Large intestine (tissue), 3 donors: ENCODE data around the gene KSR1. TPM values are rescaled to one million over a fixed set of nuclear protein-coding genes. Genes with fewer than 3 reads are reported as not detected.

ENCODE experiments used
- DNase-seq, 2 donors: peaks; one replicate each; pipeline versions ENCODE4 v3.0.0 to v3.0.0-alpha.2; 2013
- H3K27ac ChIP-seq: one replicate; pipeline ENCODE4 v1.5.1; 2013; ENCODE audit warnings: low read length
- H3K27me3 ChIP-seq: 2 replicates; pipeline ENCODE4 v1.6.1; 2013; ENCODE audit warnings: low read length; ENCODE audit not compliant: control insufficient read depth, insufficient read depth
- H3K36me3 ChIP-seq: 2 replicates; pipeline ENCODE4 v1.6.1; 2013; ENCODE audit warnings: low read length; ENCODE audit not compliant: control insufficient read depth, insufficient read depth
- H3K4me1 ChIP-seq: one replicate; pipeline ENCODE4 v1.6.1; 2013; ENCODE audit warnings: low read length; ENCODE audit not compliant: control insufficient read depth, insufficient read depth
- H3K4me3 ChIP-seq: one replicate; pipeline ENCODE4 v1.5.1; 2013; ENCODE audit warnings: low read length
- H3K9me3 ChIP-seq: one replicate; pipeline ENCODE4 v1.6.1; 2013; ENCODE audit warnings: mild to moderate bottlenecking, low read depth, low read length, moderate library complexity; ENCODE audit not compliant: control insufficient read depth
- WGBS: methylation state at CpG from one replicate; pipeline ENCODE4 v1.1.5; 2013; ENCODE audit warnings: low lambda C conversion rate; ENCODE audit not compliant: insufficient coverage; 5-methylcytosine and 5-hydroxymethylcytosine counted together
- polyA plus RNA-seq: library from polyadenylated mRNA; unstranded; fragments of 120-200 nt; gene quantifications from one replicate; pipeline ENCODE4 v1.2.1, GENCODE V29; 2013

Gene KSR1
- polyA plus RNA-seq, 1 donor = 65.0 TPM

DNA sequence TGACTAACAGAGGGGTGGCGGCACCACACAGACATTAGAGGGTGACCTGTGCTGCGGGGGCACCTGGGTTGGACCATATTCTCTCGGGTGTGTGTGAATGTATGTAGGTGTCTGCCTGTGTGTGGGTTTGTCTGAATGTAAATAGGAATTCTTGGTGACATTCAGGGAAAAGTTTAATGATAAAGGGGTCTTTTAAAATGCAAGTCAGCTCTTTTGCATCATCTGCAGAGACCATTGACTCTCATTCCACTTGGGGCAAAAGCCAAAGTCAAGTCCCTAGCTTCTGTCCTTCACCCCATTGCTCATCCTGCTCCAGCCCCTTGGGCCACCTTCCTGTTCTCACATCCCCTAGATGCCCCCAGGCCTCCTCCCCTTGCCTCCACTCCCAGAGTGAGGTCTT, 23.6 kb downstream of the KSR1 start:
- no peak for DNase-seq

DNA sequence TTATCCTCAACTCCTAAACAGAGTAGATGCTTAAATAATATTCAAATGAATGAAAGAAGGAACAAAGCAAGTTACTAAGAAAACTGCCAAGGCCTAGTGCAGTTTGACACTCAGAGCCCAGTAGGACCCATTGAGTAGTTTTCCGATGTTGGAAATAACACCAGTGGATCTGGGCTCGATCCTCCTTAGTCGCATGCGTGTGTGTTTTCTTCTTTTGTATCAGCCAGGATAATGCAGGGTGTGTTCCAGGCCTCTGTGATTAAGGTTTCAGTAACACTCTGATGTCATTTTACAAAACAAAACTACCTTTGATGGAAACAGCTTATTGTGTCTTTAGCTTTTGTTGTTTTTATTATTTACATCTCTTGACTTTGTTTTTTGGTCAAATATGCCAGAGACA, 24.5 kb downstream of the KSR1 start:
- DNase-seq = peak in 1 of 2 donors; percentile 25
- H3K9me3 ChIP-seq = no peaks in the 10 kb centered on the region
- peaks cover 4% of the 10 kb centered on the region for H3K4me1 ChIP-seq
- no peak overlapping the region for H3K4me3 ChIP-seq
- H3K27me3 ChIP-seq = no peaks in the 10 kb centered on the region
- H3K36me3 ChIP-seq = peaks cover 4% of the 10 kb centered on the region
- H3K27ac ChIP-seq = no peak overlapping the region
- no CpG with 5 or more reads among the region's 4 CpGs for WGBS

More for the DNA sequence above, 23.6 kb downstream of the KSR1 start:
- peaks cover 4% of the 10 kb centered on the region for H3K36me3 ChIP-seq
- no peak overlapping the region for H3K4me3 ChIP-seq
- H3K9me3 ChIP-seq = no peaks in the 10 kb centered on the region
- no CpG with 5 or more reads among the region's 3 CpGs for WGBS
- H3K4me1 ChIP-seq = peaks cover 4% of the 10 kb centered on the region
- H3K27ac ChIP-seq = no peak overlapping the region
- no peaks in the 10 kb centered on the region for H3K27me3 ChIP-seq

DNA sequence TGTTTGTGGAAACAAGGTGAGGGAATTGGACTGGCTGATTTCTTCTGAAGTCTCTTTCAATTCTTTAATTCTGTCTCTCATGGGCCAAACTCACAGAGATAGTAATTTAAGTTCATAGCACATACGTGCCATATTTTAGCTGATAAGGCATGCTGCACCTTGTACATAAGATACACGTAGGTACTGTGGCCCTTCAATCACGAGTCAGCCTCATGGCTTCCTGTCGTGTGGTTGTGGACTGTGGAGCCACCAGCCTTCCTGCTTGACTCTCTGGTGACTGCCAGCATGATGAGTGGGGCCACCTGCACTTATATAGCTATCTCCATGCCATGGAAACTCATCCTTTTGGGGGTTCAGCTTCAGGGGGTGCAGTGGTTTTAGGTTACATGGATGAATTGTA, 25.1 kb downstream of the KSR1 start:
- peaks cover 4% of the 10 kb centered on the region for H3K4me1 ChIP-seq
- H3K9me3 ChIP-seq = no peaks in the 10 kb centered on the region
- no peak overlapping the region for H3K4me3 ChIP-seq
- no CpG with 5 or more reads among the region's 4 CpGs for WGBS
- peak overlapping the region; percentile 28 for H3K27ac ChIP-seq
- H3K27me3 ChIP-seq = no peaks in the 10 kb centered on the region
- peaks cover 4% of the 10 kb centered on the region for H3K36me3 ChIP-seq
- DNase-seq = peak; percentile 83 to 89

DNA sequence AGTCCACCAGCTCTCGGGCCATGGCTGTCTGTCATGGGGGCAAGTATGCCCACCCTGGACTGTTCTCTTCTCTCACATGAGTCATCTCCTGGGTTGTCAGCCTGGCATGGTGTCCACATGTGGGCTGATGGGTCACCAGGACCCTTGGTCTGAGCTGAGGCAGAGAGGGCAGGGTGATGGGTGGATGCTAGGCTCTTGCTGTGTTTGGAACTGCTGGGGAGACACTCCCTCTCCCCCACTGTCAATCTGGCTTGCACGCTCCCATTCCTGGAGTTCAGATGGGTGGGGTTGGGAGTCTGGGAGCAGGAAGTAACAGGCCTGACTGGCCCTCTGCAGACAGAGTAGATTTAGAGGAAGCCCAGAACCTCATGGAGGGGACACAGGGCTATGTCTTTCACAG, 28.9 kb downstream of the KSR1 start:
- DNase-seq = no peak
- no peak overlapping the region for H3K27ac ChIP-seq

DNA sequence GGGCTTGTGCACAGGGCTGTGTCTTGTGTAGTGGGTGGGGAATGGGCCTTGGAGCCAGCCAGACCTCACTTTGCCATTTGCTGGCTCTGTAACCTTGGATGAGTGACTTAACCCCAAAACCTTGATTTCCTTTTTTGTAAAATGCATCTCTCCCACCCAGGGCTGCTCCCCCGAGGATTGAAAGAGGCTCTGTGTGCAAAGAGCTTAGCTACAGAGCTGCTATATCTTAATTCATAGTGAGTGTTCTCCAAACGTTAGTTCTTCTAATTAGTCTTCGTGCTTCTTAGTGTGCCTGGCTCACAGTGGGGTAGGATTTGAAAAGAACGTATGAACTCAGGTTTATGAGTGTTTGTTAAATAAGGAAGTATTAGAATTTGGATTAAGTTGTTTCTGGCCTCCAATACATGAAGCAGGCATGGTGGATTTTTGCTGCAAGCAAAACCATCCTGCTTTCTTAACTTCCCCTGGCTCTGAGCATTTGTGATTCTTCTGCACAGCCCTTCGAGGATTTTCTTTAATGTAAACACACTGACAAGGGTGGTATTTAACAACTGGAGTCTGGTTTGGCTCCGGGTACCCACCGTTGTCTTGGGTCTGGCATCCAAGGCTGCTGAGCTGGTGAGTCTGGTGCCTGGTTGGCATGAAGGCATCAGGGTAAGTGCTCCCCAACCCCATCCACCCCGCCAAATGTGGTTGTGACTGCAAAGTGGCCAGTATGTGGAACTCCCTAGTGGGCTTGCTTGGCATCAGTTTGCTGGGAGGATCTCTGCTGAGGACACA, 29.7 kb downstream of the KSR1 start:
- WGBS = 40% methylated on average over 1 of the region's 8 CpGs
- H3K27ac ChIP-seq = no peak overlapping the region
- no peaks in the 10 kb centered on the region for H3K9me3 ChIP-seq
- no peaks in the 10 kb centered on the region for H3K27me3 ChIP-seq
- H3K36me3 ChIP-seq = peaks cover 7% of the 10 kb centered on the region
- DNase-seq = no peak
- peaks cover 4% of the 10 kb centered on the region for H3K4me1 ChIP-seq
- no peak overlapping the region for H3K4me3 ChIP-seq

More for the DNA sequence above, 28.9 kb downstream of the KSR1 start:
- no CpG with 5 or more reads among the region's 2 CpGs for WGBS
- Histone ChIP-seq H3K36me3 (peaks cover 7% of the 10 kb centered on the region), H3K9me3 (no peaks in the 10 kb centered on the region), H3K4me3 (no peak overlapping the region), H3K27me3 (no peaks in the 10 kb centered on the region), H3K4me1 (peaks cover 4% of the 10 kb centered on the region)

DNA sequence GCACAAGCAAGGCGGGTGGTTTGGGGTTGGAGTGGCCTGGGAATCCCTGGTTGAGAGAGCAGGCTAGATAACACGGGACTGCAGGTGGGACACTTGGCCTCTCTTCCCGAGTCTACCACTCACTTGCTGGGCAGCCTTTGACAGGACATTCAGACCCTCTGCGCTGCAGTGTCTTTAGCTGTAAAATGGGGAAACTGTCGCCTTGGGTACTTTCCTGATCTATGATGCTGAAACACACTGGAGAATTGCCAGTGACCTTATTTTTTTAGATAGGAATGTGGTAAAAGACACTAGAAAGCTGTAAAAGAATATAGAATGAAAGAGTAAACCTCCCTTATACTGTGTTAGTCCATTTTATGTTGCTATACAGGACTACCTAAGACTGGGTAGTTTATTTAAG, 30.5 kb downstream of the KSR1 start:
- peaks cover 3% of the 10 kb centered on the region for H3K4me1 ChIP-seq
- no peak overlapping the region for H3K27ac ChIP-seq
- WGBS = no CpG with 5 or more reads among the region's 5 CpGs

DNA sequence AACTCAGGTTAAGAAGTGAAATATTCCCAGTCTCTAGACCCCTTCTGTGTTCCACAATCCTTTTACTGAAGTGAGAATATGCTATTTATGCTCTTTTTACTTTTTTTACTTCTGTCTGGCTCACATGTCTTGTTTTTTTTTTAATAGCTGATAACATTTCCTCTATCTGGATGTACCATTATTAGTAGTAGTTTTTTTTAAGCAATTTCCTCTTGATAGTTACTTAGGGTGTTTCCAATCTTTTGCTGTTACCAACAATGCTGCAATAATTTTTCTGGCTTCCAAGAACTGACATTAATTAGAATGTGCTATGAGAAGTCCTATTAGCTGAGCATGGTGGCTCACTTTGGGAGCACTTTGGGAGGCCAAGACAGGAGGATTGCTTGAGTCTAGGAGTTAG, 32.0 kb downstream of the KSR1 start:
- no peak overlapping the region for H3K4me3 ChIP-seq
- H3K27me3 ChIP-seq = no peaks in the 10 kb centered on the region
- no peaks in the 10 kb centered on the region for H3K9me3 ChIP-seq
- peaks cover 7% of the 10 kb centered on the region for H3K36me3 ChIP-seq
- H3K4me1 ChIP-seq = peaks cover 3% of the 10 kb centered on the region
- no peak overlapping the region for H3K27ac ChIP-seq
- DNase-seq = no peak

More for the DNA sequence above, 30.5 kb downstream of the KSR1 start:
- H3K27me3 ChIP-seq = no peaks in the 10 kb centered on the region
- no peaks in the 10 kb centered on the region for H3K9me3 ChIP-seq
- peaks cover 7% of the 10 kb centered on the region for H3K36me3 ChIP-seq
- no peak for DNase-seq
- H3K4me3 ChIP-seq = no peak overlapping the region

DNA sequence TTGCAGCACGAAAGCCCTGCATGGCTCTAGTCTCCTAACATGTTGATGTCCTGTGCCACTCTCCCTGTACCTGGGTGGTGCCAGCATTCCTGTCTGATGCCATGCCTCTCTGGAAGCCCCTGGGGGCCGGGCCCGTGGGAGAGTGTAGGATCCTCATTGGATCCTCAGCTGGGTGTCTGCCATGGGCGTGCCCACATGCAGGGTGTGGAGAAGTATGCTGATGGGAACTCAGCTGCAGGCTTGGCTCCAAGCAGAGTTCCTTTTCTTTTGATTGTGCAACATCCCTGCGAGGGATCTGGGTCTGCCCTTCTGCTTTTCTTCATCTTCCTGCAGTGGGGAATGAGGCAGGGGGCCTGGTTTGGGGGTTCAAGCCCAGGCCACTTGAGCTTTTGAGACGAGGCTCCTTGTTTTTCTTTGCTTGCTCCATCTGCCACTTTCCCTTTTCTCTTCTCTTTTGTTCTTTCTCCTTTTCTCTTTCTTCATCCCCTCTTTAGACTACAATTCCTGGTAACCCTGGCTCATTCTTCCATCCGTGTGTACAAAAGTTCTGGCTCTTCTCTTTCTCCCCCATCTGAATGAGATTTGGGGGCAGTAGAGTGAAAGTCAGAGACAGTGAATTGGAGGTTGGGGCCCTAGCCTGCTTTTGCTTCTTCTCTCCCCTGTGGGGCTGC, 32.9 kb downstream of the KSR1 start:
- Histone ChIP-seq H3K36me3 (peaks cover 3% of the 10 kb centered on the region), H3K9me3 (no peaks in the 10 kb centered on the region), H3K27me3 (no peaks in the 10 kb centered on the region), H3K27ac (no peak overlapping the region), H3K4me3 (no peak overlapping the region), H3K4me1 (peaks cover 11% of the 10 kb centered on the region)
- 83% methylated on average over 1 of the region's 7 CpGs for WGBS
- DNase-seq = peak in 1 of 2 donors; percentile 43

DNA sequence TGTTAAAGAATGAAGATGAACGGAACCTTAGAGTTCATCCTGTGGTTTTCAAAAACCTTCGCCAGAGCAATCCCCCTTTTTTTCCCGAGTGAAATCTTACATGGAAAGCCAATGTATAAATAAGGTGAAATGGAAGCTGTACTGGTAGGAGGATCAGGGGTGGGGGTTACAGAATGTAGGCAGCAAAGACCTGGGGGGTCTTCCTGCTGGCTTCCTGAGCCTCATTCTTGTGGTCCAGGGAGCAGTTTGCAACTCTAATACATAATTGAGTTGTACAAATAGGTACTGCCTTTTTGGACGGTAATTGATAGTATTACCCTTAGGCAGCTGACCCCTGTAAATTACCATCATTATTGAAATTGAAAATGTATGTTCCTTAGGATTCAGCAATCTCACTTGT, 34.1 kb downstream of the KSR1 start:
- Histone ChIP-seq H3K4me1 (peaks cover 22% of the 10 kb centered on the region), H3K27ac (no peak overlapping the region), H3K9me3 (no peaks in the 10 kb centered on the region), H3K27me3 (no peaks in the 10 kb centered on the region), H3K4me3 (no peak overlapping the region), H3K36me3 (peaks cover 3% of the 10 kb centered on the region)
- no CpG with 5 or more reads among the region's 4 CpGs for WGBS
- DNase-seq = no peak

DNA sequence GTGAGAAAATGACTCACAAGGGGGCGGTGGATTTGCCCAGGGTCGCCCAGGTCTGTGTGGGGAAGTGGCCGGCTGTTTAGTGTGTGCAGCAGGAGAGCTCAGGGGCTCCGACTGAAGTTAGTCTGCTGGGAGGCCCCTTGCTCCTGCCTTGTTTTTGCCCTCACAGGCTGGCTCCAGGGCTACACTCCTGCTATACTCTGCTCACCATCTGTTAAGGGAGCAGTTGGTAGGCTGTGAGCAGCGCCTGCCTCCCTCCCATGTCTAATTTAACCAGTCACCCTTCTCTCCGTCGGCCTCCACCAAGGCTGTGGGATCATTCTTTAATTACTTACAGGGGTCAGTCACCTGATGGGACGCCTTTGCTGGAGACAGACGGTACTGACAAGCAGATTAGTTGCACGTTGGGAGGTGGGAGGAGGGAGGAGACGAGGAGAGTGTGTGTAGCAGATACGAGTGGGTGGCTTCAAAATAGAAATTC, 35.5 kb downstream of the KSR1 start:
- Histone ChIP-seq H3K36me3 (peaks cover 3% of the 10 kb centered on the region), H3K4me1 (peaks cover 35% of the 10 kb centered on the region), H3K27ac (no peak overlapping the region), H3K27me3 (no peaks in the 10 kb centered on the region), H3K9me3 (no peaks in the 10 kb centered on the region), H3K4me3 (no peak overlapping the region)
- DNase-seq = peak in 1 of 2 donors; percentile 52
- WGBS = no CpG with 5 or more reads among the region's 12 CpGs
